GM12892 (cell line): ENCODE data around the gene SMTNL1.

Experiments used
- POLR2A ChIP-seq: IDR thresholded peaks from 2 replicates; pipeline ENCODE4 v1.6.1; 2011; ENCODE audit warnings: low read depth, low read length, control low read depth
- POLR2AphosphoS5 ChIP-seq: IDR thresholded peaks from 2 replicates; pipeline ENCODE4 v1.6.1; 2011; ENCODE audit warnings: low read depth, low read length, control low read depth
- TAF1 ChIP-seq: IDR thresholded peaks from 2 replicates; pipeline ENCODE4 v1.6.1; 2011; ENCODE audit warnings: low read depth, mild to moderate bottlenecking, control low read depth, low read length, borderline replicate concordance

GRCh38 chr11:57490456-57491248, 46.7 kb upstream of the SMTNL1 start:
- TF ChIP-seq POLR2AphosphoS5 = no peak
- no peak for TF ChIP-seq POLR2A
- TF ChIP-seq TAF1 = no peak
